SU-DHL-6 (cell line): ENCODE data around the gene MGAT2.

ENCODE experiments used
- H2AFZ ChIP-seq: fragments of 200-600 bp; sonication (generic); 2 replicates; pipeline ENCODE4 v1.6.1; 2014; ENCODE audit warnings: low read depth, mild to moderate bottlenecking, moderate library complexity, mixed read lengths, antibody characterized with exemption, low read length; ENCODE audit not compliant: severe bottlenecking
- H3F3A ChIP-seq: fragments of 200-600 bp; shearing (Covaris generic); 2 replicates; pipeline ENCODE4 v1.6.0; 2016; ENCODE audit warnings: antibody characterized with exemption, mild to moderate bottlenecking; ENCODE audit not compliant: insufficient read depth
- H3K27ac ChIP-seq: fragments of 200-600 bp; sonication (generic); 2 replicates; pipeline ENCODE4 v1.5.1; 2016; ENCODE audit warnings: low read depth, mild to moderate bottlenecking, low read length, moderate library complexity, mixed read lengths
- H3K27me3 ChIP-seq: fragments of 200-600 bp; sonication (generic), shearing (Covaris generic); 2 replicates; pipeline ENCODE4 v1.6.0; 2014; ENCODE audit warnings: mild to moderate bottlenecking, low read length
- H3K36me3 ChIP-seq: fragments of 200-600 bp; sonication (generic); 2 replicates; pipeline ENCODE4 v1.6.1; 2014; ENCODE audit warnings: mild to moderate bottlenecking, low read length, mixed read lengths
- H3K4me2 ChIP-seq: fragments of 300-600, 200-600 bp; shearing (Covaris generic), sonication (generic); 2 replicates; pipeline ENCODE4 v1.6.0; 2014; ENCODE audit warnings: low read length, low read depth, mild to moderate bottlenecking; ENCODE audit not compliant: poor library complexity, severe bottlenecking
- H3K4me3 ChIP-seq: fragments of 200-600 bp; sonication (generic); 2 replicates; pipeline ENCODE4 v1.5.1; 2014; ENCODE audit warnings: antibody characterized with exemption, low read length, mild to moderate bottlenecking, mixed read lengths; ENCODE audit not compliant: insufficient read depth, poor library complexity, severe bottlenecking
- H3K79me2 ChIP-seq: fragments of 200-600 bp; sonication (generic); 2 replicates; pipeline ENCODE4 v1.6.1; 2014; ENCODE audit warnings: mild to moderate bottlenecking, low read length, moderate library complexity; ENCODE audit not compliant: insufficient read depth
- H3K9ac ChIP-seq: fragments of 200-600 bp; sonication (generic); 2 replicates; pipeline ENCODE4 v1.7.0; 2014; ENCODE audit warnings: mild to moderate bottlenecking, low read length
- H3K9me2 ChIP-seq: fragments of 200-600 bp; sonication (generic); replicated peaks from 2 replicates; pipeline ENCODE4 v1.6.1; 2014; ENCODE audit warnings: low read length; ENCODE audit not compliant: insufficient read depth
- H3K9me3 ChIP-seq: fragments of 200-600 bp; sonication (generic); 2 replicates; pipeline ENCODE4 v1.6.1; 2014; ENCODE audit warnings: low read length, mixed read lengths; ENCODE audit not compliant: insufficient read depth
- H4K20me1 ChIP-seq: fragments of 200-600 bp; sonication (generic); 2 replicates; pipeline ENCODE4 v1.6.1; 2014; ENCODE audit warnings: low read depth, mild to moderate bottlenecking, antibody characterized with exemption, low read length, moderate library complexity, mixed read lengths
- CTCF ChIP-seq: fragments of 200-600 bp; sonication (generic); IDR thresholded peaks from one replicate; pipeline ENCODE4 v1.5.1; 2017; ENCODE audit warnings: antibody characterized with exemption, mild to moderate bottlenecking, low read length, moderate library complexity; ENCODE audit not compliant: insufficient read depth, poor library complexity, severe bottlenecking
- EZH2phosphoT487 ChIP-seq: fragments of 200-600 bp; sonication (generic), shearing (Covaris generic); conservative IDR thresholded peaks from 2 replicates; pipeline ENCODE4 v1.6.1; 2018; ENCODE audit warnings: mild to moderate bottlenecking, antibody characterized with exemption, low read length, moderate library complexity, mixed read lengths

Gene MGAT2

GRCh38 chr14:49634547-49635334 lies 14.1 kb downstream of the MGAT2 start, which contains the start of gene DNAAF2:
Gene DNAAF2 (minus strand): TSS chr14:49635244. CDS start chr14:49635149, 95 bp downstream.
- H3F3A ChIP-seq = peaks cover 17% of the 10 kb centered on the region
- H3K4me2 ChIP-seq = peak within 1 kb of the TSS; percentile 99
- H3K9me3 ChIP-seq = no peaks in the 10 kb centered on the region
- H3K36me3 ChIP-seq = peaks cover 10% of the 10 kb centered on the region
- peaks cover 89% of the 10 kb centered on the region for H3K79me2 ChIP-seq
- H4K20me1 ChIP-seq = peaks cover 11% of the 10 kb centered on the region
- H3K27me3 ChIP-seq = no peaks in the 10 kb centered on the region
- TF ChIP-seq CTCF (no peak), EZH2phosphoT487 (no peak)
- H3K4me3 ChIP-seq = peak within 1 kb of the TSS; percentile 79
- no peaks in the 10 kb centered on the region for H3K9me2 ChIP-seq
- H2AFZ ChIP-seq = peak within 1 kb of the TSS; percentile 80
- H3K27ac ChIP-seq = peak within 1 kb of the TSS; percentile 90
- H3K9ac ChIP-seq = peak within 1 kb of the TSS; percentile 93

- Histone ChIP-seq H3K9ac (no peak overlapping the region), H3K9me2 (no peaks in the 10 kb centered on the region), H3K4me3 (no peak overlapping the region), H3K36me3 (peaks cover 2% of the 10 kb centered on the region), H3F3A (peaks cover 12% of the 10 kb centered on the region), H4K20me1 (peaks cover 9% of the 10 kb centered on the region), H2AFZ (no peak overlapping the region), H3K27me3 (no peaks in the 10 kb centered on the region), H3K79me2 (peaks cover 89% of the 10 kb centered on the region), H3K27ac (no peak overlapping the region), H3K4me2 (no peak overlapping the region), H3K9me3 (no peaks in the 10 kb centered on the region)
- TF ChIP-seq CTCF = no peak
- no peak for TF ChIP-seq EZH2phosphoT487
These were observed 16.3 kb downstream of the MGAT2 start for GRCh38 chr14:49636866-49637265.

- Histone ChIP-seq H3K4me3 (no peak overlapping the region), H4K20me1 (peaks cover 5% of the 10 kb centered on the region; the same call in 1 of the 2 replicates), H3K27ac (no peak overlapping the region), H3K36me3 (no peaks in the 10 kb centered on the region; the same call in 1 of the 2 replicates), H3K79me2 (peaks cover 88% of the 10 kb centered on the region), H2AFZ (no peak overlapping the region), H3F3A (peaks cover 8% of the 10 kb centered on the region; the same call in 1 of the 2 replicates), H3K9me3 (no peaks in the 10 kb centered on the region), H3K9ac (no peak overlapping the region), H3K27me3 (no peaks in the 10 kb centered on the region), H3K9me2 (no peaks in the 10 kb centered on the region), H3K4me2 (no peak overlapping the region)
- TF ChIP-seq EZH2phosphoT487 (no peak), CTCF (no peak)
These were observed 17.0 kb downstream of the MGAT2 start for GRCh38 chr14:49637534-49638078.
